SK-N-MC (cell line): ENCODE data around the gene ARHGAP26.

Experiments
- EZH2 ChIP-seq: fragments of 200-600 bp; sonication (generic); IDR thresholded peaks from one replicate; pipeline ENCODE4 v1.6.1; 2017; ENCODE audit warnings: antibody characterized with exemption
- FOXP2 ChIP-seq: optimal IDR thresholded peaks from 2 replicates; pipeline ENCODE3; 2011; ENCODE audit warnings: mild to moderate bottlenecking, moderate library complexity; ENCODE audit not compliant: insufficient read depth; ENCODE audit errors: extremely low read length, control extremely low read depth
- POLR2AphosphoS5 ChIP-seq: IDR thresholded peaks from 2 replicates; pipeline ENCODE4 v1.6.1; 2012; ENCODE audit warnings: mild to moderate bottlenecking, low read depth, low read length, borderline replicate concordance

DNA sequence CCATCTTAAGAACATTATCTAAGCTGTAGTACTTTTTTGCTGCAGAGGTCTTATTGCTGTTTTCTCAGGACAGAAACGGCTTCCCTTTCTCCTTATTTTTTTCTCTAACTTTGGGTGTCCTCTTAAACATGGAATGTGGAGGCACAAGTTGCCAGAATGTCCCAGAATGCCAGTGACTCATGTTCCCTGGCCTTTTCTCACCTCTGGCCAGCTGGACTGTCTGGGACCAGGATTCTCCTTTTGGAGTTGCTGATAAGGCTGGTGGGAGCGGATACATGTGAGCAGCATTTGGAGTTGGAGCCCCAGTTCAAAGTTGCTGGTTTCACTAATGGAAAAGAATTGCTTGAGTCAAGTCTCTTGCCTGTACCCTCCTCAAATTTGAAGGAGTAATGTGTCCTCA is 112.8 kb downstream of the ARHGAP26 start:
- TF ChIP-seq POLR2AphosphoS5 = no peak
- TF ChIP-seq EZH2 = no peak
- no peak for TF ChIP-seq FOXP2
